ENCODE measurements around the gene SRGAP2C. TPM values are rescaled to one million over a fixed set of nuclear protein-coding genes. Genes with fewer than 3 reads are reported as not detected.
"Not testable (repeated sequence)": the region's sequence is repeated elsewhere in the genome, so short reads cannot be mapped to it uniquely, and the experiment has no call there.

SRGAP2C gene
- total RNA-seq, 2 experiments from 2014 or later, result 10.9 to 11.3 TPM

- H3K27ac ChIP-seq (ENCODE audit: low read depth in 1 of 2, low read length in 2 of 2); H3K9me3 ChIP-seq (ENCODE audit: control insufficient read depth in 1 of 2, insufficient read depth in 1 of 2, low read length in 2 of 2); H3K4me1 Mint-ChIP-seq (ENCODE audit: low read depth); H3K9me3 Mint-ChIP-seq; POLR2A ChIA-PET; H3K36me3 Mint-ChIP-seq (ENCODE audit: low read depth); DNase-seq; H3K4me3 ChIP-seq (ENCODE audit: low read length); H3K4me1 ChIP-seq (ENCODE audit: insufficient read depth, low read length); H3K27me3 Mint-ChIP-seq; H3K36me3 ChIP-seq (ENCODE audit: insufficient read depth, low read length); intact Hi-C loops (cut with DNase I, micrococcal nuclease); H3K4me3 Mint-ChIP-seq; H3K27me3 ChIP-seq (ENCODE audit: control insufficient read depth in 1 of 2, insufficient read depth in 2 of 2, low read length in 2 of 2); CTCF ChIA-PET; H3K27ac Mint-ChIP-seq; ATAC-seq (ENCODE audit: poor library complexity): not testable (repeated sequence)
Measured at GRCh38 chr1:121438862-121439261, 254.1 kb downstream of the SRGAP2C start.

GRCh38 chr1:121440993-121441392, 256.2 kb downstream of the SRGAP2C start:
- intact Hi-C loops (cut with DNase I, micrococcal nuclease), result loop anchor here in 1 of 2 experiments (10.0 kb wide), 1 partner anchor 74 kb away; no protein-coding TSS in a partner anchor
- Histone ChIP-seq H3K27me3 (ENCODE audit: control insufficient read depth in 1 of 2, insufficient read depth in 2 of 2, low read length in 2 of 2) (no peaks in the 10 kb centered on the region), H3K4me1 (ENCODE audit: insufficient read depth, low read length) (no peaks in the 10 kb centered on the region), H3K27ac (ENCODE audit: low read depth in 1 of 2, low read length in 2 of 2) (no peak overlapping the region), H3K4me3 (ENCODE audit: low read length) (no peak overlapping the region), H3K36me3 (ENCODE audit: insufficient read depth, low read length) (no peaks in the 10 kb centered on the region), H3K9me3 (ENCODE audit: control insufficient read depth in 1 of 2, insufficient read depth in 1 of 2, low read length in 2 of 2) (no peaks in the 10 kb centered on the region)
- H3K27ac Mint-ChIP-seq, result no peak overlapping the region
- ATAC-seq (ENCODE audit: poor library complexity) (no peak), DNase-seq (no peak)
- H3K9me3 Mint-ChIP-seq, result peaks cover 2% of the 10 kb centered on the region
- H3K4me3 Mint-ChIP-seq, result no peak overlapping the region
- CTCF ChIA-PET, result no interaction called here
- POLR2A ChIA-PET, result no interaction called here
- H3K4me1 Mint-ChIP-seq (ENCODE audit: low read depth), result no peaks in the 10 kb centered on the region
- no peaks in the 10 kb centered on the region for H3K27me3 Mint-ChIP-seq
- no peaks in the 10 kb centered on the region for H3K36me3 Mint-ChIP-seq (ENCODE audit: low read depth)
- no peak for TF ChIP-seq CTCF (IDR thresholded peaks at IDR 0.05)

Other genes starting within 250 kb of the SRGAP2C start
- gene FAM72B, start 635 bp upstream of the SRGAP2C start, total RNA-seq, result 1 to 10 TPM in 1 of 2 experiments, under 1 TPM in 1; 0.47 to 1.1 TPM

Data from CD4-positive, alpha-beta T cell (primary cell).